ENCODE data around the gene HAUS3.
"Not testable (repeated sequence)": the region's sequence is repeated elsewhere in the genome, so short reads cannot be mapped to it uniquely, and the experiment has no call there.

HAUS3 gene

DNA sequence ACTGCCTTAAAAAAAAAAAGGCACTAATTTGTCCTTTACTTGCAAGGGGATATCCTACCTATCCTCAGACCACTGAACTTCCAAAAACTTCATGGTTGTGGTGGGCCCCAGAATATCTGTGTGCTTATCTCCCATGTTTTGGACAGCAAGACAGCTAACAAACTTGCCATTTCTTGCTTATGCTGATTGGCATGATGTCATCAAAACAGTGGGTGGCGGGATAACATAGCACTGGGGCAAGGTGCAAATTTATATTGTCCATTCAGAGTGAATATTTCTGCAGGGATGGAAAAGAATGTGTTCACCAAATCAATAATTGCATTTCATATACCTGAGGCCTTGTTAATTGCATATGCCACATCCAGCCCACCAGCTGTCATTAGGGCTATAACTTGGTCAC is 23.5 kb downstream of the HAUS3 start:
- DNase-seq: no peak

DNA sequence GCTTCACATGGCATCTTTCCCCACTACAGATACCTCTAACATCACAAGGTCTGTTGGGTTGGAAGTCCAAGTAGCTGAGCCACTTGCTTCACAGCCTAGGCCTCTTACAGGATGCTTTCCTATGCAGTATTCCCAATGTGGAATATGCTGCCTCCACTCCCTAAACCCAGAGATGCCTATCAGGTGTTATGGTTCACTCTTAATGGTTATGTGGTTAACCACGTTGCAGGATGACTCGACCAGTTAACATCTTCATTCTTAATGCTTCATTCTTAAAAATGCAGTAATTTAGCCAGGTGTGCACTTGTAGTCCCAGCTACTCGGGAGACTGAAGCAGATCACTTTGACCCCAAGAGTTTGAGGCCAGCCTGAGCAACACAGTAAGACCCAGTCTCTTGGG is 24.2 kb downstream of the HAUS3 start:
- DNase-seq: no peak

- DNase-seq: no peak
These were observed 29.1 kb downstream of the HAUS3 start for GRCh38 chr4:2212831-2213230.

DNA sequence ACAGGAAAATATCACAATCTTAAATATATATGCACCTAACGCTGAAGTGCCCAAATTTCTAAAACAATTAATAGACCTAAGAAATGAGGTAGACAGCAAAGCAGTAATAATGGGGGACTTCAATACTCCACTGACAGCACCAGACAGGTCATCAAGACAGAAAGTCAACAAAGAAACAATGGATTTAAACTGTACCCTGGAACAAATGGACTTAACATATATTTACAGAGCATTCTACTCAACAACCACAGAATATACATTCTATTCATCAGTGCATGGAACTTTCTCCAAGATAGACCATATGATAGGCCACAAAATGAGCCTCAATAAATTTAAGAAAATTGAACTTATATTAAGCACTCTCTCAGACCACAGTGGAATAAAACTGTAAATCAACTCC is 39.1 kb downstream of the HAUS3 start:
- not testable (repeated sequence) for DNase-seq

- no peak for DNase-seq
These were observed 47.4 kb downstream of the HAUS3 start for GRCh38 chr4:2194496-2194895.

DNA sequence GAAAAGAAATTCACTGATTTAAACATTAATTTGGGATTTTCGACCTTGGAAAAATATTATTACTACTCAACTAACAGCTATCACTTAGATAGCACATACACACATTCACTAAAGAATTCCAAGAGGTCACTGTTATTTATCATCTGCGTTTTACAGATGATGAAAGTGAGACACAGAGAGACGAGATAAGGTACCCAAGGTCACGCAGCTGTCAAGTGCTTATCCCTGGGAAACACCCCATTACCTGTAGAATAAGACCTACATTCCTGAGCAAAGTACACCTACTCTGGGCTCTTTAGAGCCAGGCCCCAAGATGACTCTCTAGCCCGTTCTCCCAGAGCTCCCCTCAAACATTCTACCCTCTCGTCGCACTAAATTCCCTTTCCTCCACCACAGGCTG is 48.6 kb downstream of the HAUS3 start:
- DNase-seq: no peak

DNA sequence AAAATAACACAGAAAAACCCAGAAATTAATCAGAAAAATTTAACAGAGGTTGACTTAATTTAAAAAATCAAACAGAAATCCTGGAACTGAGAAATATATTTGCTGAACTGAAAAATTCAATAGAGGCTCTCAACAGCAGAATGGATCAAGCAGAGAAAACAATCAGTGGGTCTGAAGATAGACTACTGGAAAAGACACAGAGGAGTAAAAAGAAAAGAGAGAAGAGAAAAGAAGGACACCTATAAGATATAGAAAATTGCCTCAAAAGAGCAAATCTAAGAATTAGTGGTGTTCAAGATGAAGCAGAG is 55.1 kb downstream of the HAUS3 start:
- no peak for DNase-seq

DNA sequence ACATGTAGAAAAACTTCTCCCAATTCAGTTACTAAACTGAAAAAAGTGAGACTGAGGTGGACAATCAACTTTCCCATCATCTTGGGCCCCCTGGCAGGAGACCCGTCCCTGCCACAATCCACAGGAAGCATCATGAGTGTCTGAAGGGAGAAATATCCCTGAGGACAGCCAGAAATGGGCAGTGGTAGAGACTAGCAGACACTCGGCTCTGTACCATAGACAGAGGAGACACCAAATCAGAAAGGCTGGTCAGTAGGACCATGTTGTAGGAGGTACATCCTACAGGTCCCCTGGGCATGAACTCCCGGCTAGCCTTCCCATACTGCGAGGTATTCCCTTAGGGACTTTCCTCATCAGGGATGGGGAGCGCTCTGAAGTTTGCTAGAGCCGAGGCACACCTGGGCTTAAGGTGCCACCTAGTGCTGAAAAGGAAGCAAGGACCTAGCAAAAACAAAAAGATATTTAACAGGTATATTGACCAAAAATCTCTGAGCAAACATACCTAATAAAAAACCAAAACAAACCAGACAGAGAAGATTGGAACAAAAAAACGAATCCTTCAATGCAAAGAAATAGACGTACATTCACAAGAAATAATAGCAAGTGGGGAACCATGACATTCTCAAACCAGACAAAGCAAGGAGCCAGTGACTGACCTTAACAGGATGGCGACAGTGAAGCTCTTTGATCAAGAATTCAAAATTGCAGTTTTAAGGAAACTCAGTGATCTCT is 55.6 kb downstream of the HAUS3 start:
- no peak for DNase-seq

GRCh38 chr4:2183394-2183793 is 58.5 kb downstream of the HAUS3 start:
- no peak for DNase-seq

- no peak for DNase-seq
These were observed 58.9 kb downstream of the HAUS3 start for GRCh38 chr4:2182994-2183393.

- no peak for DNase-seq
These were observed 61.5 kb downstream of the HAUS3 start for GRCh38 chr4:2180410-2180809.

GRCh38 chr4:2179717-2180116 is 62.2 kb downstream of the HAUS3 start:
- peak; percentile 23 for DNase-seq

- DNase-seq: no peak
These were observed 62.9 kb downstream of the HAUS3 start for GRCh38 chr4:2178986-2179385.
